HepG2 (cell line): Measurements from ENCODE around the gene TSEN34. TPM values are rescaled to one million over a fixed set of nuclear protein-coding genes. Genes with fewer than 3 reads are reported as not detected.

ENCODE experiments used
- DNMT1 ChIP-seq: sonication (generic); formaldehyde crosslinking; IDR thresholded peaks from 2 replicates; pipeline ENCODE4 v1.5.1; 2020; ENCODE audit warnings: mild to moderate bottlenecking, missing genetic modification reagents
- HMG20B ChIP-seq: conservative IDR thresholded peaks from 2 replicates; pipeline ENCODE4 v1.6.1; 2016; ENCODE audit warnings: missing genetic modification reagents, missing compliant biosample characterization
- ISL2 ChIP-seq: sonication (generic); formaldehyde crosslinking; IDR thresholded peaks from 2 replicates; pipeline ENCODE4 v1.5.0; 2020; ENCODE audit warnings: missing genetic modification reagents
- MED13 ChIP-seq: sonication (generic); formaldehyde crosslinking; IDR thresholded peaks from 2 replicates; pipeline ENCODE4 v1.5.0; 2020; ENCODE audit warnings: missing genetic modification reagents
- MXI1 ChIP-seq: IDR thresholded peaks from 3 replicates; pipeline ENCODE4 v1.6.1; 2012; ENCODE audit warnings: low read depth, low read length, inconsistent platforms, borderline replicate concordance
- PATZ1 ChIP-seq: sonication (generic); formaldehyde crosslinking; IDR thresholded peaks from 2 replicates; pipeline ENCODE4 v1.4.0; 2020; ENCODE audit warnings: missing genetic modification reagents
- SATB2 ChIP-seq: sonication (generic); formaldehyde crosslinking; IDR thresholded peaks from 2 replicates; pipeline ENCODE4 v1.5.0; 2020; ENCODE audit warnings: missing genetic modification reagents
- SP1 ChIP-seq, 2 experiments: fragments of 450-650 bp in 1 of 2; sonication (generic) in 1 of 2; formaldehyde crosslinking in 1 of 2; IDR thresholded peaks; 2 replicates each; pipeline versions ENCODE4 v1.4.0 to v1.6.1; 2016 to 2020; ENCODE audit warnings: missing genetic modification reagents in 1 of 2
- SP5 ChIP-seq: IDR thresholded peaks from 2 replicates; pipeline ENCODE4 v1.6.1; 2016; ENCODE audit warnings: low read depth, borderline replicate concordance
- ZBTB33 ChIP-seq: sonication (generic); formaldehyde crosslinking; IDR thresholded peaks from 2 replicates; pipeline ENCODE4 v1.4.0; 2020; ENCODE audit warnings: missing genetic modification reagents
- ZBTB38 ChIP-seq: sonication (generic); formaldehyde crosslinking; IDR thresholded peaks from 2 replicates; pipeline ENCODE4 v1.5.1; 2020; ENCODE audit warnings: mild to moderate bottlenecking, missing genetic modification reagents
- ZNF224 ChIP-seq: sonication (generic); formaldehyde crosslinking; IDR thresholded peaks from 2 replicates; pipeline ENCODE4 v1.5.0; 2020; ENCODE audit warnings: mild to moderate bottlenecking, missing genetic modification reagents
- ZNF570 ChIP-seq: sonication (generic); formaldehyde crosslinking; IDR thresholded peaks from 2 replicates; pipeline ENCODE4 v1.4.0; 2020; ENCODE audit warnings: mild to moderate bottlenecking, missing genetic modification reagents, borderline replicate concordance
- ZNF598 ChIP-seq: sonication (generic); formaldehyde crosslinking; IDR thresholded peaks from 2 replicates; pipeline ENCODE4 v1.5.1; 2020; ENCODE audit warnings: mild to moderate bottlenecking, missing genetic modification reagents, borderline replicate concordance
- ZSCAN25 ChIP-seq: sonication (generic); formaldehyde crosslinking; IDR thresholded peaks from 2 replicates; pipeline ENCODE4 v1.8.0; 2022; ENCODE audit warnings: mild to moderate bottlenecking, missing genetic modification reagents
- ZUFSP ChIP-seq: sonication (generic); formaldehyde crosslinking; IDR thresholded peaks from 2 replicates; pipeline ENCODE4 v1.9.0; 2021; ENCODE audit warnings: missing genetic modification reagents, mild to moderate bottlenecking, borderline replicate concordance
- polyA plus RNA-seq, 8 experiments: library from polyadenylated mRNA; depleted of rRNA in 3 of 8; stranded (reverse) in 7 of 8; unstranded in 1 of 8; fragments of >200 nt; fragmentation: Illumina TruSeq in 4 of 8; extraction: Trizol in 4 of 8; gene quantifications; 2 replicates each; pipeline versions ENCODE4 v1.2.1 to v1.2.3, GENCODE V29; 2011 to 2016; ENCODE audit warnings: low read depth in 4 of 8, missing spikeins in 1 of 8, mixed read lengths in 1 of 8; ENCODE audit not compliant: insufficient read depth in 1 of 8
- total RNA-seq, 5 experiments: library from RNA; depleted of rRNA; stranded (reverse); fragments of >200 nt; fragmentation: Illumina TruSeq; extraction: Trizol; gene quantifications; 2 replicates each; pipeline ENCODE4 v1.2.3, GENCODE V29; 2016; ENCODE audit warnings: low read depth in 1 of 5
- TF ChIP-seq, protein P1 (sequence below): sonication (generic); formaldehyde crosslinking; IDR thresholded peaks from 2 replicates; pipeline ENCODE4 v1.4.0; 2020; ENCODE audit warnings: missing genetic modification reagents
- TF ChIP-seq, protein P2 (sequence below): sonication (generic); formaldehyde crosslinking; IDR thresholded peaks from 2 replicates; pipeline ENCODE4 v1.5.0; 2020; ENCODE audit warnings: mild to moderate bottlenecking, missing genetic modification reagents

The TSEN34 gene
- total and polyA plus RNA-seq, 2 of the 13 experiments (the other 11 are each of a cell fraction or from before 2014, with no cell fraction given): 55.1 to 65.4 TPM

DNA sequence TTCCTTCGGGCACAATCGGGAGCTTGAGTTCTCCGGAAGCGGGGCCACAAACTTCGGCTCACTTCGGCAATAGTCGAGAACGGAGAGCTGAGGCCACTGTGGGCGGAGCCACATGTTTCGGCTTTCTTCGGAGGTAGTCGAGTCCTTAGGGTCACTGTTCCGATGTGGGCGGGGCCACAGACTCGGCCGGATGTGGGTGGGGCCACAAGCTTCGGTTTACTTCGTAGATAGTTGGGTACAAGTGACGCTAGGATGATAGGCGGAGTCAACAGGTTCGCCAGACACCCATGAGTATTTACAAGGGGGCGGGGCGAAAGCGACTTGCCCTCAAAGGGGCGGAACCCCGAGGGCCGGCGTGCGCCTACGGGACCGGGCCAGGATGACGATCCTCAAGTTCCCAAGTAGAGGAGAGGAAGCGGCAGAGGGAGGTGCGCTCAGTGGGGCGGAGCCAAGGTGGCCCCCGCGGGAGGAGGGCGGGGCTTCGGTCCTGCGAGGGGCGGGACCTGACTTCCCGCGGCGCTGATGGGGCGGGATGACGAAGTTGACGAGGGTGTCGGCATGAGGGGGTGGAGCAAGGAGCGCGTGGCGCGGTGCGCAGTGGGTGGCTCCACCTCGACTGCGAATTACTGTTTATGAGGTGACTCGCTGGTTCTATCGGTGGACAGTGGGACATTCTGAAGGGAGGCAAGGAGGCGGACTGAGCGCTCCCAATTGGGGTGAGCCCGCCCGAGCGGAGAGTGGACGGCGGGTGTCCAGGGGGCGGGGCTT, 1.2 kb upstream of the TSEN34 start (continued):
- no peak for TF ChIP-seq ZNF224 (CRISPR knock-in tag)
- peak; percentile 44; the same call in 1 of the 2 replicates for TF ChIP-seq MED13 (CRISPR knock-in tag)
- no peak for TF ChIP-seq SATB2
- TF ChIP-seq ISL2 (CRISPR knock-in tag): no peak; the same call in 1 of the 2 replicates
- no peak for TF ChIP-seq ZNF570 (CRISPR knock-in tag)
- peak; percentile 61 for TF ChIP-seq SP5 (CRISPR knock-in tag)
- TF ChIP-seq ZNF598 (CRISPR knock-in tag): no peak
- TF ChIP-seq, protein P1, sequence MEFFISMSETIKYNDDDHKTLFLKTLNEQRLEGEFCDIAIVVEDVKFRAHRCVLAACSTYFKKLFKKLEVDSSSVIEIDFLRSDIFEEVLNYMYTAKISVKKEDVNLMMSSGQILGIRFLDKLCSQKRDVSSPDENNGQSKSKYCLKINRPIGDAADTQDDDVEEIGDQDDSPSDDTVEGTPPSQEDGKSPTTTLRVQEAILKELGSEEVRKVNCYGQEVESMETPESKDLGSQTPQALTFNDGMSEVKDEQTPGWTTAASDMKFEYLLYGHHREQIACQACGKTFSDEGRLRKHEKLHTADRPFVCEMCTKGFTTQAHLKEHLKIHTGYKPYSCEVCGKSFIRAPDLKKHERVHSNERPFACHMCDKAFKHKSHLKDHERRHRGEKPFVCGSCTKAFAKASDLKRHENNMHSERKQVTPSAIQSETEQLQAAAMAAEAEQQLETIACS: no peak
- TF ChIP-seq, protein P2, sequence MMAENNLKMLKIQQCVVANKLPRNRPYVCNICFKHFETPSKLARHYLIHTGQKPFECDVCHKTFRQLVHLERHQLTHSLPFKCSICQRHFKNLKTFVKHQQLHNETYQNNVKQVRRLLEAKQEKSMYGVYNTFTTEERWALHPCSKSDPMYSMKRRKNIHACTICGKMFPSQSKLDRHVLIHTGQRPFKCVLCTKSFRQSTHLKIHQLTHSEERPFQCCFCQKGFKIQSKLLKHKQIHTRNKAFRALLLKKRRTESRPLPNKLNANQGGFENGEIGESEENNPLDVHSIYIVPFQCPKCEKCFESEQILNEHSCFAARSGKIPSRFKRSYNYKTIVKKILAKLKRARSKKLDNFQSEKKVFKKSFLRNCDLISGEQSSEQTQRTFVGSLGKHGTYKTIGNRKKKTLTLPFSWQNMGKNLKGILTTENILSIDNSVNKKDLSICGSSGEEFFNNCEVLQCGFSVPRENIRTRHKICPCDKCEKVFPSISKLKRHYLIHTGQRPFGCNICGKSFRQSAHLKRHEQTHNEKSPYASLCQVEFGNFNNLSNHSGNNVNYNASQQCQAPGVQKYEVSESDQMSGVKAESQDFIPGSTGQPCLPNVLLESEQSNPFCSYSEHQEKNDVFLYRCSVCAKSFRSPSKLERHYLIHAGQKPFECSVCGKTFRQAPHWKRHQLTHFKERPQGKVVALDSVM (CRISPR knock-in tag): no peak
- peak; percentile 79 for TF ChIP-seq SP1 (IDR thresholded peaks at IDR 0.05)
- peak; percentile 90 for TF ChIP-seq SP1 (CRISPR knock-in tag; IDR thresholded peaks at IDR 0.05)
- TF ChIP-seq ZBTB33 (CRISPR knock-in tag): 0 out of 2 replicates have a peak, but pooled peaks have one; percentile 26
- TF ChIP-seq ZBTB38 (CRISPR knock-in tag): peak; percentile 42; the same call in 1 of the 2 replicates
- 0 out of 2 replicates have a peak, but pooled peaks have one; percentile 8 for TF ChIP-seq HMG20B (CRISPR knock-in tag)
- no peak for TF ChIP-seq ZSCAN25 (CRISPR knock-in tag)
- TF ChIP-seq DNMT1 (CRISPR knock-in tag): 0 out of 2 replicates have a peak, but pooled peaks have one; percentile 69
- TF ChIP-seq PATZ1 (CRISPR knock-in tag): peak; percentile 97
- TF ChIP-seq MXI1: peak; percentile 60; the same call in 1 of the 3 replicates
- no peak for TF ChIP-seq ZUFSP (CRISPR knock-in tag)
